NCI-H446 (cell line): ENCODE results near the gene NUB1.

Experiments
- DNase-seq, 2 experiments: peaks; one replicate each; lab custom pipeline; 2025; lab: John Stamatoyannopoulos, UW

NUB1 gene

DNA sequence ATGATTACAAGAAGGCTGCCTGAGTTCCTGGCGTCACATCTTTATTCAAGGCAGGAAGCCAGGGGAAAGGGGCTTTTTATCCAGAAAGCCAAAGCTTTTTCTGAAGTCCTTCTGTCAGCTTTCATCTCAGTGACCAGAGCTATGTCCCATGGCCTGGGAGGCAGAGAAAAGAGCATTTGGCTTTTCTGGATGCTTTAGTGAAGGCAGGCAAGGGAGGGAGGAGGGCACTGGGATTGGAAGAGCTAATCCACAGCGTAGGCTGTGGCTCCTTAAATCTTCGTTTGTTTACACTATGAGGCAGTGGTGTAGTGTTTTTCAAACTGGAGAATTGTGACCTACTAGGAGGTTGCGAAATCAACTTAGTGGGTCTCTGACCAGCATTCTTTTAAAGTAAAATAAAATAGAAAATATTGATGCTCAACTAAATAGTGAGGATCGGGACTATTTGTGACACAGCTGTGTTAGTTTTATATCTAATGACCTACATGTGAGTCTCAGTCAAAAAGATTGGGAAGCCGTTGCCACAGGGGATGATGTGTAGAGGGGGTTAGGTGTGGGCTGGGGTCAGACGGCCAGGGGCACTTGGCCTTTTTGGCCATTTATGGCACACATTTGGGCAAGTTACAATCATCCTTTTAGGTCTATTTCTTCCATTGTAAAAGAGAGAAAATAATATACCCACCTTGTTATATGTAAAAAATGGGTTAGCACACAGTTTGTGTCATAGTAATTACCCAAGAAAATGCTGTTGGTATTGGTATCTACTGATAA lies 84.2 kb downstream of the NUB1 start:
- peak in 1 of 2 experiments; percentile 20 for DNase-seq

DNA sequence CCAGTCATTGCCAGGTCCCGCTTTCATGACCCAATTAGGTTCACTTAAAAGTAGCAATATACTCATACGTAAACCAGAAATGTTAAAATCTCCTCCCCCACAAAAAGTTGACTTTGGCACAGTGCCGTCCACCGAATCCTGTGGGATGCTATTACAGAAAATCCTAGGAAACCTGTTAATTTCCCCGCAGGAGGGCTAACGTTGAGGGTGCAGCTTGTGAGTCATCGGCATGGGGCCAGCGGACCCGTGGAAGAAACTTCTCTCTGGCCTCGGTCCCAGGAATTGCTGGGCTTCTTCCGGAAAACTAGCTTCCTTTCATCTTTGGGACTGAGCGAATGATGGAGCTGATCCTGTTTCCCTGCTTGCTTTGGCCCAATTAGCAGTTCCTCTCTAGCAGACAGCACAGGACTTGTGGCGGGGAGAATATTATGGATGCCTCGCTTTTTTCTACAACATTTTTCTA lies 84.9 kb downstream of the NUB1 start:
- DNase-seq = peak; percentile 87 to 93

DNA sequence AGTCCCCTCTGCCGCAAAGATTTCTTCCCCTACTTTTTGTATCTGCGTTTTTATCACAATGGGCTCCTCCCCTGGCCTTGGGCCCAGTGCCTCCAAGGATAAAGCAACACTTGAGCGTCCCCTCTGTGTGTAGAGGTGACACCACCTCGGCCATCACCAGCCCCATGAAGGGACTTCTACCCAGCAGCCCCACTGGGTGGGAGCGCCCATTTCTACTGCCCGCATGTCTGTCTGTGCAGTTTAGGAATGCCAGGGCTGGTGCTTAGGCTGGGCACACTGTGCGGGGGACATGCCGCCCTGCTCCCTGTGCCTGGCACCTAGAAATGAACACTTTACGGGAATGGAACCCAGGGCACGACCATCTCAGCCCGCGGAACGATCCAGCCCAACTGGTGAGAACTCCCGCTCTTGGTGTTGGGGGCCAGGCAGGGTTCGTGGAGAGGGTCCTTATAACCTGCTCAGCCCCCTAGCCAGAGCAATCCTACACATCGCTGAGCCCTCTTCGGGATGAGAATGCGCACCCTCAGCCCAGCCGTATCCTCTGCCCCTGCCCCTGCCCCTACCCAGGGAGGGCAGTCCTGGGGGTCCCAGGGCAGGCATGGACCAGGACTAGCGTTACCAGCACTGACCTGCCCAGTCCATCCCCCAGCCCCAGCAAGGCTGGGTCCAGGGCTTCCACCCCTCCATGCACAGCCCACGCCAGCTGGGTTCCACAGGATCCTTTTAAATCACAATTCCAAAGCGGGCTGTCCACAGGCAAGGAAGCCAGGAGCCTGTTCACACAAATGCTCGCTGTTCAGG lies 85.5 kb downstream of the NUB1 start:
- DNase-seq = no peak

DNA sequence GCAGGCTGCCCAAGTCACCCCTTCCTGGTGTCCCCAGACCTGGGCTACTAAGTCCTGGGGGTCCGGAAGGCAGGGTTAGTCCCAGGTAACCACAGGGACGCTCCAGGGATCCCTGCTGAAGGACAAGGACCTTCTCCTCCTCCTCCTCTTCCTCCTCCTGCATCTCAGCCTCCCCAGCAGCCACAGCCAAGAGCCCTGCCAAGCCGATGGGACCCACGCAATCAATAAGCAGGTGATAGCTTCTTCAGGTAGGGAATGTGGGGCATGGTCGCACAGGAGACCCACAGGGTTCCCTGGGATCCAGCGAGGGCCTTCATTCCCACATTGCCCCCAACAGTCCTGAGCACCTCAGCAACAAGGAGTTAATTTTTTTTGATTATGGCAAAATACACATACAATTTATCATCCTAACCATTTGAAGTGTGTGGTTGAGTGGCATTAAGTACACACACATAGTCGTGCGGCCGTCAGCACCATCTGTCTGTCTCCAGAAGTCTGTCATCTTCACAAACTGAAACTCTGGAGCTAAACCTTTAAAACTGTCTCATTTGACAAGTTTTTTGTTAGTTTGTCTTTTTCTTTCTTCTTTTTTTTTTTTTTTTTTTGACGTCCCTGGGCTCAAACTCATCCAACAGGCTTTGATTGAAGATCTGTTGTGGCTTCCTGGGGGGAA lies 86.2 kb downstream of the NUB1 start:
- DNase-seq = peak; percentile 38 to 68
